OCI-M2 (cell line): ENCODE results near the gene KLLN.
"Not testable (repeated sequence)": the region's sequence is repeated elsewhere in the genome, so short reads cannot be mapped to it uniquely, and the experiment has no call there.

Experiments
- DNase-seq: peaks from one replicate; lab custom pipeline; 2025; ENCODE audit not compliant: unreplicated experiment; lab: John Stamatoyannopoulos, UW

KLLN gene

DNA sequence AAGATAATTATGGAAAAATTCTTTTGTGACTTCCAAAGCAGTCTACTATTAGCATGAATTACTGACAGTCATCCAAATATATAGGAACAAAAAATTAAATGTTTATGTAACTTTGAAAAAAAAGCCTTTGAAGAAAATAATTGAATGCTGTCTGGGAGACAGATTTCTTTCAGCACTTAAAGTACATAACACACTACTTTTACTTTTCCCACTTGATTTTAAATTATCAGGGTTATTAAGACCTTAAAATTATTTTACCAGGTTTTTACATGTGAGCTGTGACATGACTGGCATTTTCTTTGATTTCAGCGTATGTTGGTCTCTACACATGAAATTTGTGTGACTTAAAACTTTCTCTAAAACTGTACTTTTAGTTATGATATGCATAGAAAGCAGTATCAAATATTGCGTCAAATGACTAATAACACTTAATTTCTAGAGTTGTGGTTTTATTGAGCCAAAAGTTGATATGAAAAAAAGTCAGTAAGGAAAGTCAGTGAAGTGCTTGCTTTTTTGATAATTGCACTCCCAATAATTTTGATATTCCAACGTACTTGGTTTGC is 3.2 kb upstream of the KLLN start:
- DNase-seq, result no peak

DNA sequence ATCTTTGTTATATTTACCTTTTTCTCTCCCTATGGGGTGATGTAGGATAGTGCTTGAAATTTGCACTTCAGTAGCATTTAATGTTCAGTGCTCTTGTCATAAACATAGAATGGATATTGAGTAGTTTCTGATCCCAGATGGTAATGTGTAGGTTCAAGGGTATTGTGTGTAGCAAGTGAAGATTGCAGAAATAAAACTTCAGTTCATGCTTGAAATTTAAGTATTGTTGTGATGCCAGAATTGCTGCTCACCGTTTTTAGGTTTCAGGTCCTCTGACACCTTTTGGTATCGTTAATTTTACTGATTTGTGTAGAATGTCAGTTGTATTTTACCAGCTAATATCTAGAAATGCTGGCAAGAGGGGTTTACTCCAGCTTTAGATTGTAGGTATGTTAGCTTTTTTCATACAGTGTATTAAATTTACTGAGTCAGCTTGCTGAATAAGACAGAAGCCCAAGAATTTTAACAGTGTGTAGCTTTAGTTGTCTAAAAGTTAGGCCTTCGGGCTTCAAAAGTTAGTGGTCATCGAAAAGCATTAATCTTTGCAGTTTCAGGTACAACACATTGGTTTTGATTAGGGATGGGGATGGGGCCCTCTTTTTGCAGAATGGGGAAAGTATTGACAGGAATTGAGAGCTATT is 2.0 kb upstream of the KLLN start:
- DNase-seq, result no peak

DNA sequence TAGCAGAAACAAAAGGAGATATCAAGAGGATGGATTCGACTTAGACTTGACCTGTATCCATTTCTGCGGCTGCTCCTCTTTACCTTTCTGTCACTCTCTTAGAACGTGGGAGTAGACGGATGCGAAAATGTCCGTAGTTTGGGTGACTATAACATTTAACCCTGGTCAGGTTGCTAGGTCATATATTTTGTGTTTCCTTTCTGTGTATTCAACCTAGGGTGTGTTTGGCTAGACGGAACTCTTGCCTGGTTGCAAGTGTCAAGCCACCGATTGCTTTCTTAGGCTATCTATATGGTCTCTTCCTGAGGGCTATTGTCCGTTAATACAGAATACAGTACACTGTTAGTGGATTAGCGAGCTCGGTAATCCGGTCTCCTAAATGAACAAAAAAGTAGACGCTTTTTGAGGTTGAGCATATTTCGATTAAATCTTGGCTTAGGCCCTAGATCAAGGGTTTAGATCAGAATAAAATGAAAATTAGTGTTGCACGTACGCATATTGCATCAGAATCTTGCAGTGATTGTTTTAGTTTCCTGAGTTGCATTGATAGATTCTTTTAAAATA is 1.2 kb upstream of the KLLN start:
- no peak for DNase-seq

DNA sequence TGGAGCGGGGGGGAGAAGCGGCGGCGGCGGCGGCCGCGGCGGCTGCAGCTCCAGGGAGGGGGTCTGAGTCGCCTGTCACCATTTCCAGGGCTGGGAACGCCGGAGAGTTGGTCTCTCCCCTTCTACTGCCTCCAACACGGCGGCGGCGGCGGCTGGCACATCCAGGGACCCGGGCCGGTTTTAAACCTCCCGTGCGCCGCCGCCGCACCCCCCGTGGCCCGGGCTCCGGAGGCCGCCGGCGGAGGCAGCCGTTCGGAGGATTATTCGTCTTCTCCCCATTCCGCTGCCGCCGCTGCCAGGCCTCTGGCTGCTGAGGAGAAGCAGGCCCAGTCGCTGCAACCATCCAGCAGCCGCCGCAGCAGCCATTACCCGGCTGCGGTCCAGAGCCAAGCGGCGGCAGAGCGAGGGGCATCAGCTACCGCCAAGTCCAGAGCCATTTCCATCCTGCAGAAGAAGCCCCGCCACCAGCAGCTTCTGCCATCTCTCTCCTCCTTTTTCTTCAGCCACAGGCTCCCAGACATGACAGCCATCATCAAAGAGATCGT is 690 bp upstream of the KLLN start:
- not testable (repeated sequence) for DNase-seq

DNA sequence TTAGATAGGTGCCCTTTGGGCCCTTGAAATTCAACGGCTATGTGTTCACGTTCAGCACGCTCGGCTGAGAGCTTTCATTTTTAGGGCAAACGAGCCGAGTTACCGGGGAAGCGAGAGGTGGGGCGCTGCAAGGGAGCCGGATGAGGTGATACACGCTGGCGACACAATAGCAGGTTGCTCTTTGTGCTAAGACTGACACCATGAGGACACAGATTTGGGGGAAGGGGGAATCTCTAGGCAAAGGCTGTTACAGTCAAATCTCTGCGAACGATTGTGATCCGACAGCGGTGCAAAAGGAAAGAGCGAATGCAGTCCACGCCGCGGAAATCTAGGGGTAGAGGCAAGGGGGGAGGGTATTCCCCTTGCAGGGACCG is 667 bp downstream of the KLLN start:
- no peak for DNase-seq

DNA sequence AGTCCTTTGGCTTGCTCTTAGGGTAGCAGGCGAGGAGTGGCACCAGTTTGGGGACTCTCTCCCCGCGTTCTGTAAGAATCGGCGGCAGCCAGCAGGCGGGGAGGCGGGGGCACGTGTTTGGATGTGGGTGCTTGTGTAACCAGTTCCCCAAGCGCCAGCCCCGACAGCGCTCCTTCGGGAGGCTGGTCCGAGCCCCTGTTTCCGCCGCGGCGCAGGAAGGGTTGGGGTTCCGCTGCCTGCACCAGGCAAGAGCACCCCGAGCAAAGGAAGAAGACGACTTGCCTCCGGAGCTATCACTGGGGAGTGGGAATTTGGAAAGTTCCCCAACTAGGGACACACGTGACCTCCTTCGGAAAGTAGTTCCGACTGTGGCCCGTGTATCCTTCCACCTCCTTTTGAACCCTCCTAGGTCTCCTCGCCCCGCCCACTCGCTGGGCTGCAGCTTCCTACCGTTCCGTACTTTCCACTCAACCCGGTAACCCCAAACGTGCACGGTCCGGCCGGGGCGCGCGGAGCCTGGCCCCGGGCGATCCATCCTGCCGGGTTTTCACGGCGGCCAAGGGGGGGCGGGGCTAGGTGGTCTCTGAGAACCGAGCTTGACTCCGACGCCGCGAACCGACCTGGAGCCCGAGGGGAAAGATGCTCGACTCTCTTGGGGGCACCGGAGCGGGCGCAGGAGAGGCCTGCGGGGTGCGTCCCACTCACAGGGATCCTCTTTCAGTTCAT is 1.2 kb downstream of the KLLN start:
- DNase-seq, result peak; percentile 69

DNA sequence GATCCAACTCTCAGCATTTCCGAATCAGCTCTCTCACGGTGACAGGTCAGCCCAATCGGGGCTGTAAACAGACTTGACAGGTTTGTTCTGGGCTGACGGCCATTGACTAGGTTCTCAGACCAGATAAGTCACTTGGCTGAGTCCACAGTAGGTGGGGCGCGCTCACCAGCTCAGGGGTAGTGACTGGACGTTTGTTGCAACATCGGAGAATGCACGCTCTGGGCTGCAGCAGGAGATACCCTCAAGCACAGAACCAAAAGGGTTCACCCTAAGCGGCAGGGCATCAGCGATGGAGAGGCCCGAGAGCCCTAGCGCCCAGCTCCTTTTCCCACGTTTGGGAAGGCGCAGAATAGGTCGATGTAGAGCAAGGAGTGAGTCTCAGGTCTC is 1.8 kb downstream of the KLLN start:
- DNase-seq, result no peak

DNA sequence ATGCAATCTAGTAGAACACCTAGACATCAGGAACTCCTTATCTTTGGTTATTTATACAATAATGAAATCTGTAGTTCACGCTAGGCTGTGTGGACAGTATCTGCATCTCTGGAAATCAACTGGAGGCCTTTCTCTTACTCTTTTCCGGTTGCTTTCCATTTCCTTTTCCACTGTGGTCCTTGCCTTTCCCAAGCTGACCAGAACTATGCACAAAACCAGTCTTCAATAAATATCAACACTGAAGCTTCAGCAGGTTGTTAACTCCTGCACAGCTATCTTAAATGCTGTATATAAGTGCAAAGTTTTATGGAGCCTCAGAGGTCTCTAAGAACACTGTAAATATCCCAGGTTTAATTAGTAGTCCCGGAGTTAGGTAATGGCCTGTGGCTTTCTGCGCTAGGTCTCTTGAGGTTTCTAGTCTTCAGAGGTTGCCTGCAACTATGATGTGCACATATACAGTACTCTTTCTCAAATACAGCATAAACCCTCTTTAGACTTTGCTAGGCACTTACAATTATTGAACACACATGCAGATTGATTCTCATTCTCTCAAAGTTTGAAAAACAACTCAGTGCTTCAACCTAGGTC is 2.4 kb downstream of the KLLN start:
- no peak for DNase-seq

DNA sequence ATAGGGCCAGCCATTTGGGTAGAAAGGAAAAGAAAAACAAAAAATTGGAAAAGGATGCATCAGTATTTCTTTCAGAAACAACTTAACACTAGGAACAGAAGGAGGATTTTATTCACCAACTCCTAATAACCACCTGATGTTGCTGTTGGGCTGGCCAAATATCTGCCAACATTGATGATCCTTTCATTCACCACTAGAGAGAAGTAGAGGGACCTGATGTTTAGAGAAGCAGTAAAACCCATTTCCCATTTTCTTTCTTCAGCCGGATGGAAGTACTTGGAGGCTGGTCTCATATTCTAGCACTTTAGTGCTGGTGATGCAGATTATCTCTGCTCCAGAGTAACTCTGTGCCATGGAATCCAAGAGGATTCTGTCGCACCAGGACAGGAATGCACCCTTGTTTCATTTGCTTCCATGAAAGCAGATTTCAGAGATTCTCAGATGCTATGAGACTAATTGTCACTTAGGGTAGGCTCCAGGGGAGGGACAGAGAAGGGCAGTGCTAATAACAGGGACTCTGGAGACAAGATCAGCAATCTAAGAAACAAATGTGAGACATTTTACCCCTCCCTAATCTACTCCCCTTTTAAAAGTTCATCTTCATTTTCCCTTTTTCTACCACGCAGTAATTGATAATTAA is 3.1 kb downstream of the KLLN start:
- DNase-seq, result no peak

DNA sequence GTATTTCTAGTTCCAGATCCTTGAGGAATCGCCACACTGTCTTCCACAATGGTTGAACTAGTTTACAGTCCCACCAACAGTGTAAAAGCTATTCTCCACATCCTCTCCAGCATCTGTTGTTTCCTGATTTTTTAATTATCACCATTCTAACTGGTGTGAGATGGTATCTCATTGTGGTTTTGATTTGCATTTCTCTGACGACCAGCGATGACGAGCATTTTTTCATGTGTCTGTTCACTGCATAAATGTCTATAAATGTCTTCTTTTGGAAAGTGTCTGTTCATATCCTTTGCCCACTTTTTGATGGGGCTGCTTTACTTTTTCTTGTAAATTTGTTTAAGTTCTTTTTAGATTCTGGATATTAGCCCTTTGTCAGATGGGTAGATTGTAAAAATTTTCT is 7.7 kb downstream of the KLLN start:
- not testable (repeated sequence) for DNase-seq

DNA sequence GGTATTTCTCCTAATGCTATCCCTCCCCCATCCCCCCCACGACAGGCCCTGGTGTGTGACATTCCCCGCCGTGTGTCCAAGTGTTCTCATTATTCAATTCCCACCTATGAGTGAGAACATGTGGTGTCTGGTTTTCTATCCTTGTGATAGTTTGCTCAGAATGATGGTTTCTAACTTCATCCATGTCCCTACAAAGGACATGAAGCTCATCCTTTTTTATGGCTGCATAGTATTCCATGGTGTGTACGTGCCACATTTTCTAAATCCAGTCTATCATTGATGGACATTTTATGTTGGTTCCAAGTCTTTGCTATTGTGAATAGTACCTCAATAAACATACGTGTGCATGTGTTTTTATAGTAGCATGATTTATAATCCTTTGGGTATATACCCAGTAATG is 8.1 kb downstream of the KLLN start:
- not testable (repeated sequence) for DNase-seq

DNA sequence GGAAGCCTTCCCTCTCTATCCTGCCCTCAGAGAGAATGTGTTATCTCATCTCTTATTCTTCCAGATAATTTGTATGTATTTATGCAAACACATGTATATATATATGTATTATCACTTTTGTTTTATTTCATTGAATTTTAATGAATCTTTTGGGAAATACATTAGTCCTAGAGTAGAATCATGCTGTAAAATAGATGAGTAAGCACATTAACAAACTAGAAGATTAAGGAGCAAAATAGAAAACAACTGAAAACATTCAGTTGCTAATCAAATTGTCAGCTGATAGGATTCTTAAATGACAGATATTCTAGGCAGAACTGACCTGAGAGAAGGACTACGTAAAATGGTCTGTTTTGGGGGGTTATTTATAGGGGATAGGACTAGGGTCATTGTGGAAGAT is 11.2 kb downstream of the KLLN start:
- no peak for DNase-seq

DNA sequence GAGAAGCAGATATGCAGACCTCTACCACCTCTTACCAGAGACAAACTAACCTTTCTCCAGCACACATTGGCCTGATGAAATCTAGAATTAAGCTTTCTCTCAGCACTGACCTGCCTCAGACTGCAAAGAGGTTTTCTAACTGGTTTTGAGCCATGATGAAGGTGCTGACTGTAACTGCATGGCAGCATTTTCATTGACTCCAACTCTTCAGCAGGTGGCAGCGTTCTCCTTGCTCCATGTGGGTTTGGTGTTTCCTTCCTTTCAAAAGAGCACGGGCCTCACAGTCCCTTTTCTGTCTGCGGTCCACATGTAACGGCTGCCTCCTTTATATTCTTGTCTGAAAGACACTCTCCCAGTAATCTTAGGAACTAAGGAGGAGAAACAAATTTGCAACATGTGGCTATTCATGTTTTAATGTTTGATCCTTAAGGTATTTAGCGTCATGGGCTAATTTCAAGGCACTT is 12.6 kb downstream of the KLLN start:
- DNase-seq, result no peak

DNA sequence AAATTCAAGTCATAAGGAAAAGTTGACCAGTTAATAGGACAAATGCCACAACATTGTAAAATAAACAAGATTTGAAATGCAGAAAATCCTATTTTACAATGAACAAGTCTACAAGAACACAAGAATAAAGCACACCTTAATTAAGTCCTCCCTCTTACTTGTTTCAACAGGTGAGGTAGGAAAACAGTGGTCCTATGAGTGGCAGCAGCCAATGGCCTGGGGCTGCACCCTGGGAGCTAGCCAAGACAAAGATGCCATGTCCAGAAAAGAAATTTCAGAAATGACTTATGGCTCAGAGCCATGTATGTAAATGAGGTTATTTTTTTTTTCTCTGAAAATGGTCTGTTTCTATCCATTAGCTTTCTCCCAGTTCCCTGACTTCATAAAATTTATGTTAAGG is 14.3 kb downstream of the KLLN start:
- DNase-seq, result no peak

DNA sequence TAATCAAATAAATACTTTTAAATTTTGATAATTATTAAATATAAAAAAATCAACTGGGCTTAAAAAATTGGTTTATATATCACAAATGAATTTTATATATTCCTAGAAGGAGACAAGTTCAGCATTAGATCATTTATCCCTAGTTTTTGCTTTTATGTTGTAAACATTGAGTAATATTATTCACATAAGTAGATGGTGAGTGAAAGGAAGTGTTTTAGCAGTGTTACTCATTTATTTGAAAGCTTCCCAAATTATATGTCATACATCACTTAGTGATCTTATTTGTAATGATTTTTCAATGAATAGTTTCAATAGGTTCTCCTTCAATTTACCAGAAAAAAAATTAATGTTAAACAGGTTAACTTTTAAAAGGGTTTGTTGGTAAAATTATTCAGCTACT is 15.8 kb downstream of the KLLN start:
- DNase-seq, result no peak

DNA sequence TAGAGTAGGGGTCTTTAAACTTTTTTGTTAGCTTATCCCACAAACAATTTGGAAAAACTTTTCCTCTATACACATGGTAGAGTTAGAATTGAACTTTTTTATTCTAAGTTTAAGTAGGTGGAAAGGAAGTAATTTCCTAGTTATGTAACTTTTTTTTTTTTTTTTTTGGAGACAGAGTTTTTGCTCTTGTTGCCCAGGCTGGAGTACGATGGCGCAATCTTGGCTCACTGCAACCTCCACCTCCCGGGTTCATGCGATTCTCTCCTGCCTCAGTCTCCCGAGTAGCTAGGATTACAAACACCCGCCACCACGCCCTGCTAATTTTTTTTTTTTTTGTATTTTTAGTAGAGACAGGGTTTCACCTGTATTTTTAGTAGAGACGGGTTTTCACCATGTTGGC is 16.6 kb downstream of the KLLN start:
- not testable (repeated sequence) for DNase-seq

DNA sequence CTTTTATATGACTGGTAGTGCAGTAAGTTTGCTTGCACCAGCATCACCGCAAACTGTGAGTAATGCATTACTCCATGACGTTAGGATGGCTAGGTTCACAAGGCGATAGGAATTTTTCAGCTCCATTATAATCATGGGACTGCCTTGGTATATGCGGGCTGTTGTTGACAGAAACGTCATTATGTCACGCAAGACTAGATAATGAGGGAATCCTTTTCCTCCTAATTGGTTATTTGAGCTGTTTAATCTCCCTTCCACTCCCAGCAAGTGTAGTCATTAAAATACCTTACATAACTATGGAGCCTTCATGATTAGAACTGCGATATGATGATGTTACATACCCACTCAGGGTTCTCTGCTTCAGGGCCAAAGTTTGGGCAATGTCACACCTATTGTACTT is 17.3 kb downstream of the KLLN start:
- DNase-seq, result no peak

DNA sequence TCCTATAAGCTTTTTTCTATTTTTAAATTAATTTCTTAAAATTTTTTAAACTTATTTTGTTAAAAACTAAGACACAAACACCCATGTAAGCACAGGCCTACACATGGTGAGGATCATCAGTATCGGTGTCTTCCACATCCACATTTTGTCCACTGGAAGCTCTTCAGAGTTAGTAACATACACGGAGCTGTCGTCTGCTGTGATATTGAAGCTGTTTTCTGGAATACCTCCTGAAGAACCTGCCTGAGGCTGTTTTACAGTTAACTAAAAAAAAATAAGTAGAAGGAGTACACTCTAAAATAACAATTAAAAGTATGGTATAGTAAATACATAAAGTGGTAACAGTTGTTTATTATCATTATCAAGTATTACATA is 17.7 kb downstream of the KLLN start:
- DNase-seq, result no peak

DNA sequence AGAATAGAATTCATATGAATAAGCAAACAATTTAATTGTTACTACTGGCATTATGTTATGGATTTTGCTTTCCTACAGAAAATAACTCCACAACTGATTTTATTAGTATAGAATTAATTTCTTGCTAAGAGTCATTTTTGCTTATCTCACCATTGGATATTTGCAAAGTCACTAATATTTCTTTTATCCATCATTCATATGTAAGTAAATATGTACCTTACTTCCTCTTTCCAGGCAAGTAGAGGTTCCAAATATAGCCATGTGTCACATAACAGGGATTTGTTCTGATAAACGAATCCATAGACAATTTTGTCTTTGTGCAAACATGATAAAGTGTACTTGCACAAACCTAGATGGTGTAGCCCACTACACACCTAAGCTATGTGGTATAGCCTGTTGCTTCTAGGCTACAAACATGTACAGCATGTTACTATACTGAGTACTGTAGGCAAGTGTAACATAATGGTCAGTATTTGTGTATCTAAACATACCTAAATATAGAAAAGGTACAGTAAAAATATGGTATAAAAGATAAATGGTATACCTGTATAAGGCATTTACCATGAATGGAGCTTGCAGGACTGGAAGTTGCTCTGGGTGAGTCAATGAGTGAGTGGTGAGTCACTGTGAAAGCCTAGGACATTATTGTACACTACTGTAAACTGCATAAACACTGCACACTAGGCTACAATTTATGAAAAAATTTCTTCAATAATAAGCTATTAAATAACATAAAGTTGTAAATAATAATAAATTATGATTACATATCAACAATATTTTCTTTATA is 18.3 kb downstream of the KLLN start:
- DNase-seq, result no peak

DNA sequence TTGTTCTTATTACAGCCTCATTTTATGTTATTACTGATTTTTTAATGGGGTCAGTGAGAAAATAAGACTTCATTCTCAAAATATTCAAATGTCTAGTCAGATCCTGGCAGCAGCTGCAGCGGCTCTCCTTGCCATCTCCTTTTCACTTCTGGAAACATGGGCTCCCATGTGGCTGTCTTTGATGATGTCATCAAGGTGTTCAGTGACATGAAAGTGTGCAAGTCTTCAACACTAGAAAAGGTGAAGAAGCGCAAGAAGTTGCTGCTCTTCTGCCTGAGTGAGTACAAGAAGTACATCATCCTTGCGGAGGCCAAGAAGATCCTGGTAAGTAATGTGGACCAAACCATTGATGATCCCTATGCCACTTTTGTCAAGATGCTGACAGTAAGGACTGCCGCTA is 19.6 kb downstream of the KLLN start:
- no peak for DNase-seq
